Vagina (tissue), 2 donors: Measurements from ENCODE around the gene DENND5A. TPM values are rescaled to one million over a fixed set of nuclear protein-coding genes. Genes with fewer than 3 reads are reported as not detected.
"Not testable (repeated sequence)": the region's sequence is repeated elsewhere in the genome, so short reads cannot be mapped to it uniquely, and the experiment has no call there.

Experiments
- DNase-seq, 2 donors: peaks; one replicate each; pipeline ENCODE4 v3.0.0-alpha.2; 2017; ENCODE audit errors: extremely low spot score in 2 of 2
- H3K27ac ChIP-seq: fragments of 200-600 bp; sonication (generic); one replicate; pipeline ENCODE4 v1.5.1; 2019
- H3K27me3 ChIP-seq: fragments of 200-600 bp; sonication (generic); one replicate; pipeline ENCODE4 v1.5.1; 2019
- H3K36me3 ChIP-seq, 2 donors: fragments of 200-600 bp; sonication (generic); one replicate each; pipeline ENCODE4 v1.5.1; 2017 to 2019
- H3K4me1 ChIP-seq: fragments of 200-600 bp; sonication (generic); one replicate; pipeline ENCODE4 v1.5.1; 2019
- H3K4me3 ChIP-seq, 2 donors: fragments of 200-600 bp; sonication (generic); 1 replicate in 1 of 2; 2 replicates in 1 of 2; pipeline ENCODE4 v1.5.1; 2016 to 2019
- H3K9me3 ChIP-seq: fragments of 200-600 bp; sonication (generic); one replicate; pipeline ENCODE4 v1.5.1; 2019
- POLR2A ChIP-seq, 2 donors: fragments of 450-650 bp; IDR thresholded peaks; one replicate each; pipeline ENCODE4 v1.6.1; 2017; ENCODE audit warnings: antibody characterized with exemption in 2 of 2, mild to moderate bottlenecking in 2 of 2, moderate library complexity in 2 of 2
- POLR2AphosphoS5 ChIP-seq, 2 donors: sonication (generic); formaldehyde crosslinking; IDR thresholded peaks; one replicate each; pipeline ENCODE4 v1.9.0; 2017; ENCODE audit warnings: antibody characterized with exemption in 2 of 2, mild to moderate bottlenecking in 2 of 2, low read depth in 1 of 2; ENCODE audit not compliant: insufficient read depth in 1 of 2
- intact Hi-C: fragments of 100-400 bp; cut with DNase I; formaldehyde crosslinking; loops from one replicate; pipeline ENCODE4 v1.15.1; 2023
- total RNA-seq: library from RNA; depleted of rRNA; stranded (reverse); fragments of >200 nt; gene quantifications from one replicate; pipeline ENCODE4 v1.2.3, GENCODE V29; 2016
- TF ChIP-seq, protein P1 (sequence below), 3 experiments: fragments of 450-650 bp in 2 of 3; fragments of 200-600 bp in 1 of 3; sonication (generic) in 1 of 3; IDR thresholded peaks; one replicate each; pipeline ENCODE4 v1.5.1; 2017 to 2019; ENCODE audit warnings: antibody characterized with exemption in 3 of 3, mild to moderate bottlenecking in 2 of 3, moderate library complexity in 2 of 3

Gene DENND5A
- total RNA-seq, 1 donor from 2014 or later = 82.0 TPM

DNA sequence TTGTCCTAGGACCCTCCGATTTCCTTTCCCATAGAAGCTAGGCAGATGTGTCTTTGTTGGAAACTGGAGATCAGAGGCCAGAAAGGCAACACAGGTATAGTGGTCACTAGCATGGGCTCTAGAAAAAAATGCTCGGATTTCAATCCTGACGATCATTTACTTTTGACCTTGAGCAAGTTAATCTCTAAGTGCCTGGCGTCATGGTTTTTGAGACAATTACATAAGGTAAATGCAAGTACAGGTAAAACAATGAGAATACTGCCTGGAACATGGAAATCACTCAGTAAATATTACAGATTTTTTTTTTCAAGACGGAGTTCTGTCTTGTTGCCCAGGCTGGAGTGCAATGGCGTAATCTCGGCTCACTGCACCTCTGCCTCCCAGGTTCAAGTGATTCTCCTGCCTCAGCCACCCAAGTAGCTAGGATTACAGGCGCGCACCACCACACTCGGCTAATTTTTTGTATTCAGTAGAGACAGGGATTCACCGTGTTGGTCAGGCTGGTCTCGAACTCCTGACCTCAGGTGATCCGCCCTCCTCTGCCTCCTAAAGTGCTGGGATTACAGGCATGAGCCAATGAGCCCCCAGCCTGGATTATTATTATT, 1.1 kb upstream of the DENND5A start:
- H3K9me3 ChIP-seq = no peaks in the 10 kb centered on the region
- peak overlapping the region; percentile 99 for H3K27ac ChIP-seq
- no peak overlapping the region for H3K4me3 ChIP-seq
- no peak for DNase-seq
- TF ChIP-seq, protein P1, sequence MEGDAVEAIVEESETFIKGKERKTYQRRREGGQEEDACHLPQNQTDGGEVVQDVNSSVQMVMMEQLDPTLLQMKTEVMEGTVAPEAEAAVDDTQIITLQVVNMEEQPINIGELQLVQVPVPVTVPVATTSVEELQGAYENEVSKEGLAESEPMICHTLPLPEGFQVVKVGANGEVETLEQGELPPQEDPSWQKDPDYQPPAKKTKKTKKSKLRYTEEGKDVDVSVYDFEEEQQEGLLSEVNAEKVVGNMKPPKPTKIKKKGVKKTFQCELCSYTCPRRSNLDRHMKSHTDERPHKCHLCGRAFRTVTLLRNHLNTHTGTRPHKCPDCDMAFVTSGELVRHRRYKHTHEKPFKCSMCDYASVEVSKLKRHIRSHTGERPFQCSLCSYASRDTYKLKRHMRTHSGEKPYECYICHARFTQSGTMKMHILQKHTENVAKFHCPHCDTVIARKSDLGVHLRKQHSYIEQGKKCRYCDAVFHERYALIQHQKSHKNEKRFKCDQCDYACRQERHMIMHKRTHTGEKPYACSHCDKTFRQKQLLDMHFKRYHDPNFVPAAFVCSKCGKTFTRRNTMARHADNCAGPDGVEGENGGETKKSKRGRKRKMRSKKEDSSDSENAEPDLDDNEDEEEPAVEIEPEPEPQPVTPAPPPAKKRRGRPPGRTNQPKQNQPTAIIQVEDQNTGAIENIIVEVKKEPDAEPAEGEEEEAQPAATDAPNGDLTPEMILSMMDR (IDR thresholded peaks at IDR 0.05) = no peak
- no peak for TF ChIP-seq POLR2AphosphoS5 (IDR thresholded peaks at IDR 0.05; ENCODE audit: insufficient read depth in 1 of 2, low read depth in 1 of 2)
- no peak for TF ChIP-seq POLR2A (IDR thresholded peaks at IDR 0.05)
- peaks cover 17% of the 10 kb centered on the region for H3K4me1 ChIP-seq
- intact Hi-C loops = no loop called here
- no peaks in the 10 kb centered on the region for H3K27me3 ChIP-seq
- no peaks in the 10 kb centered on the region for H3K36me3 ChIP-seq

DNA sequence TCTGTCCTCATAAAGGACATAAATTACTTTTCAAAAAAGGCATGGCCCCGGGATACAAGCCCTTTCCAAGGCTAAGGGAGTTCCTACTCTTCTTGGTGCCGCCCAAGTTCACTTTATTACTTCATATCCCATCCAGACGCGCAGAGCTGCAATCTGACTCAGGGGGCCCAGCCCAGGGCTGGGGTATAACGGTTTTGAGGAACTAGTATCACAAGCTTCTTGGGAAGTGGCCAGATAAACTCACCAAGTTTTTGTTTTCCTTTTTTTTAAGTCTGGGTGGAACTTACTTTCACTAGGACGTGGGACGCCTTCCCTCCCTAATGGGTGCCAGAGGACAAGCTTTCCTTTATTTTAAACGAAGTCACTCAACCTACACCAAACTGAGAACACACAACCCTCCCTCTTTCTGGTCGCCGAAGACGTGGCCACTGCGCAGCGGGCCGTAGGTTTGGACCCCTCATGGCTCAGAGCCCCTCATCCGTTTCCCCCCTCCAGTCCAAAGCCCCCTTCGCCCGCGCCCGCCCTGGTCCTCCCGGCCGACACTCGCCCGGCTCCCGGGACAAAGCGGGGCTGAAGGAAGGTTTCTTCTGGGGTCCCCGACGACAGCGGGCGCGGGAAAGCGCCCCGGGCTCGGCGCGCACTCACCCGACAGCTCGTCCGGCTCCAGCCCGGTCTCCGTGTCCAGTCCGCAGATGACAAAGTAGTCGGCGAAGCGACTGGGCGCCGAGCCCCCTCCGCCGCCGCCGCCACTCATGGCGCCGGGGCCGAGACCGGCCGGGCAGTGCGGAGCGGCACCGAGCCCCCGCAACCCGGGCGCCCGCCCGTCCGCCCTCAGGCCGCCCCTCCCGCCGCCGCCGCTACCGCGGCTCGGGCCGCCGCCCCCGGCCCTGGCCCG, 587 bp downstream of the DENND5A start:
- no peaks in the 10 kb centered on the region for H3K27me3 ChIP-seq
- H3K27ac ChIP-seq = peak overlapping the region; percentile 99
- TF ChIP-seq POLR2A (IDR thresholded peaks at IDR 0.05) (no peak), POLR2AphosphoS5 (IDR thresholded peaks at IDR 0.05; ENCODE audit: insufficient read depth in 1 of 2, low read depth in 1 of 2) (peak; percentile 35 to 77)
- TF ChIP-seq, protein P1 (IDR thresholded peaks at IDR 0.05) = no peak
- intact Hi-C loops = no loop called here
- H3K4me1 ChIP-seq = peaks cover 34% of the 10 kb centered on the region
- no peaks in the 10 kb centered on the region for H3K36me3 ChIP-seq
- H3K4me3 ChIP-seq = peak overlapping the region; percentile 78 to 91
- peak in 1 of 2 donors; percentile 91 for DNase-seq
- no peaks in the 10 kb centered on the region for H3K9me3 ChIP-seq

DNA sequence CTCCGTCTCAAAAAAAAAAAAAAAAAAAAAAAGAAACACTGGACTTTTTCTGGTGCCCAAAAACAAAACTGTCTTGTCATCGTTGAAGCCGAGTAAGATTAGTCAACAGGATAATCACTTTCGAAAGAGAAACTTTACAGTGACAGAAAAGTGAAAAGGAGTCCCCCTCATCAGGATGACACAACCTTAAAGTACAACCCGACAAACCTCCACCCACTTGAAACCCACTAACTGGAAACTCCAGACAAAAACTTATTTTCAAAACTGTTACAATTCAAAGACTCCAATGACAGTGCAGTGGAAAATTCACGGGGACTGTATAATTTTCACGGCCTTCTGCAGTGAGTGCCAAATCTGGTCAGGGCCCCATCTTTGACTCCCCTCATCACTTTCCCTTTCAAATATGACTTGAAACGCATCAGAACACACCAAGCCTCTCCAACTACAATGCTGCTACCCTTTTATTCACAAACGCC, 1.3 kb downstream of the DENND5A start:
- peak overlapping the region; percentile 78 to 91 for H3K4me3 ChIP-seq
- no peaks in the 10 kb centered on the region for H3K27me3 ChIP-seq
- intact Hi-C loops = no loop called here
- H3K4me1 ChIP-seq = peaks cover 37% of the 10 kb centered on the region
- H3K36me3 ChIP-seq = no peaks in the 10 kb centered on the region
- no peak for DNase-seq
- TF ChIP-seq, protein P1 (IDR thresholded peaks at IDR 0.05) = no peak
- no peak for TF ChIP-seq POLR2A (IDR thresholded peaks at IDR 0.05)
- no peaks in the 10 kb centered on the region for H3K9me3 ChIP-seq
- H3K27ac ChIP-seq = peak overlapping the region; percentile 99

DNA sequence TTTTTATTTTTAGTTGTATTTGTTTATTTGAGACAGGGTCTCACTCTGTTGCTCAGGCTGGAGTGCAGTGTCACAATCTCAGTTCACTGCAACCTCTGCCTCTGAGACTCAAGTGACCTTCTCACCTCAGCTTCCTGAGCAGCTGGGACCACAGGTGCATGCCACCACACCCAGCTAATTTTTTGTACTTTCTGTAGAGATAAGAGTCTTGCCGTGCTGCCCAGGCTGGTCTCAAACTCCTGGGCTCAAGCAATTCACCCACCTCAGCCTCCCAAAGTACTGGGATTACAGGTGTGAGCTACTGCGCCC, 4.4 kb downstream of the DENND5A start:
- H3K9me3 ChIP-seq, intact Hi-C loops, DNase-seq, H3K36me3 ChIP-seq, H3K4me3 ChIP-seq, H3K27me3 ChIP-seq, H3K27ac ChIP-seq: not testable (repeated sequence)
- peaks cover 37% of the 10 kb centered on the region for H3K4me1 ChIP-seq

DNA sequence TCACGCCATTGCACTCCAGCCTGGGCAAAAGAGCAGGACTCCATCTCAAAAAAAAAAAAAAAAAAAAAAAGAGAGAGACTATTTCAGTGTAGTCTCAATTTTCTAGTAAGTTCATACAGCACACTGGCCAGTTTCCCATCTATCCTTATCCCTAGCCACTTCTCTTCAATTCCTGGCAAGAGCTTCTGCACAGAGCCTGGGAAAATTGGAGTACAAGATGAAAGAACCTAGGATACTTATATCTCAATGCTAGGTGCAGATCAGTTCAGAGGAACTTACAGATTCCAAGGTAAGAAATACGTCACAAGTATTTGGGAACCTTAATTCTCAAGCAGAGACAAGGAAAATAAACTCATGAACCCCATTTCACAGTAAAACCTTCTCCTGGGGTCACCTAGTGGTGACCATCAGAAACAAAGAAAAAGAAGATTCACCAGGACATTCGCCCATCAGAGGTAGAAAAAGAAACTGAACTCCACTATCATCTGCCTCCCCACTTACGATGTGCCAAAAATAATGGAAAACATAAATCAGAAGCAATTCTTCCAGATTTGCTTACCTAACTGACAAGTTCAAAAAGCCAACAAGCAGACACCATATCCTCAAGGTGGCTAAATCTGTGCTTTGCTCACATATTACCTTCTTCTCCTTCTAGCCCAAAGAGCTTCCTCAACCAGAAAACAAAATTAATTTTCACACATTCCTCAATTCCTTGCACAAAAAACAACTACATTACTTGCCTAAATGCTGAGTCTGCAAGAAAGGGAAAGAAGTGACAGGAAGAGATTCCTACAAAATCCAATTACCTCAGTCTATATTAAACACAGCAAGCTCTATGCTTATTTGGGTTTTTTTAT, 4.9 kb downstream of the DENND5A start:
- intact Hi-C loops = no loop called here

DNA sequence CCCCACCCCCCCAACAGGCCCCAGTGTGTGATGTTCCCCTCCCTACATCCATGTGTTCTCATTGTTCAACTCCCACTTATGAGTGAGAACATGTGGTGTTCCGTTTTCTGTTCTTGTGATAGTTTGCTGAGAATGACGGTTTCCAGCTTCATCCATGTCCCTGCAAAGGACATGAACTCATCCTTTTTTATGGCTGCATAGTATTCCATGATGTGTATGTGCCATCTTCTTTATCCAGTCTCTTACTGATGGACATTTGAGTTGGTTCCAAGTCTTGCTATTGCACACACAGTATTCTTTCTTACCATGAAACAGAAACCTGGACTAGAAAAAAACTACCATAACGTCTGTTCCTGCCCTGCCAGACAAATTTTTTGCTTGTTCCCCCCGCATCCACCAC, 6.9 kb downstream of the DENND5A start:
- H3K27me3 ChIP-seq, H3K4me3 ChIP-seq, H3K27ac ChIP-seq, H3K36me3 ChIP-seq, intact Hi-C loops, H3K9me3 ChIP-seq, DNase-seq: not testable (repeated sequence)
- H3K4me1 ChIP-seq = peaks cover 54% of the 10 kb centered on the region

More for the DNA sequence above, 4.9 kb downstream of the DENND5A start:
- Histone ChIP-seq H3K4me3 (no peak overlapping the region), H3K27ac (no peak overlapping the region), H3K4me1 (peaks cover 39% of the 10 kb centered on the region), H3K9me3 (no peaks in the 10 kb centered on the region), H3K36me3 (no peaks in the 10 kb centered on the region), H3K27me3 (no peaks in the 10 kb centered on the region)
- DNase-seq = no peak
- TF ChIP-seq POLR2A (IDR thresholded peaks at IDR 0.05) (no peak), POLR2AphosphoS5 (IDR thresholded peaks at IDR 0.05; ENCODE audit: insufficient read depth in 1 of 2, low read depth in 1 of 2) (no peak)
- TF ChIP-seq, protein P1 (IDR thresholded peaks at IDR 0.05) = no peak
